Activated T-helper 1 cell treated with anti-CD3 and anti-CD28 coated beads, Interleukin-12 subunit alpha, Interleukin-12 subunit beta, Interleukin-2, Interleukin-4 antibody, amounts not matched to agents 30 ng/mL and 10 ng/mL and 1 ng/mL, durations not matched to agents 14 hours and 24 hours and 36 hours (primary cell): ENCODE data around the gene GIPC2. TPM values are rescaled to one million over a fixed set of nuclear protein-coding genes. Genes with fewer than 3 reads are reported as not detected.

Experiments
- DNase-seq: peaks from one replicate; pipeline ENCODE4 v3.0.0; 2021; ENCODE audit warnings: low spot score
- H3K27ac Mint-ChIP-seq: one replicate; pipeline ENCODE4 v1.8.0; 2021; ENCODE audit warnings: mild to moderate bottlenecking, mixed read lengths
- H3K27me3 Mint-ChIP-seq: one replicate; pipeline ENCODE4 v1.8.0; 2022; ENCODE audit warnings: mild to moderate bottlenecking, moderate library complexity, mixed read lengths; ENCODE audit not compliant: insufficient read depth
- H3K36me3 Mint-ChIP-seq: one replicate; pipeline ENCODE4 v1.8.0; 2021; ENCODE audit warnings: low read depth, mixed read lengths
- H3K4me1 Mint-ChIP-seq: one replicate; pipeline ENCODE4 v1.8.0; 2021; ENCODE audit warnings: low read depth, mixed read lengths
- H3K4me3 Mint-ChIP-seq: one replicate; pipeline ENCODE4 v1.8.0; 2021; ENCODE audit warnings: mild to moderate bottlenecking, moderate library complexity, mixed read lengths
- H3K9me3 Mint-ChIP-seq: one replicate; pipeline ENCODE4 v1.8.0; 2021; ENCODE audit warnings: mixed read lengths
- intact Hi-C: fragments of 100-400 bp; cut with micrococcal nuclease; formaldehyde crosslinking; loops from one replicate; pipeline ENCODE4 v1.15.1; 2024
- total RNA-seq: library from RNA; stranded (reverse); gene quantifications from 2 replicates; pipeline ENCODE4 v1.2.3, GENCODE V29; 2022

Gene GIPC2
- total RNA-seq, 1 donor from 2014 or later = 0.05 TPM

DNA sequence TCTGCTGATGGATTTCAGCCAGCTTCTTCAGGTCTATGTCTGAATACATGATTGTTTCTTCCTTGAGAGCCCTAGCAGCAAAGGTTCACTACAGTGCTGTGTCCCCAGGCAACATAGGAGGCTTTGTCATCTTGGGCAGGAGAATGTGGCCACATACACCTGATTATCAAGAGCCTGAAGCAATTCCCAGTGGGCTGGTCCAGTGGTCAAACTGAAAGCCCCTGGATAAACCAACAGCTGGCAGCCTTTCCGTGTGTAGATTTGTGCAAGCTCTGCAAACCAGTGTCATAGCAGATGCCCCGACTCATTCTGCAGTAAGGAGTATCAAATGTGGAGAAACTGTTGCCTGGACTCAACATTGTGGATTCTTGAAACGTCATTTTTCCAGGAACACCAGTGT is 2.3 kb upstream of the GIPC2 start:
- no peak overlapping the region for H3K27ac Mint-ChIP-seq
- H3K9me3 Mint-ChIP-seq = no peaks in the 10 kb centered on the region
- peaks cover 45% of the 10 kb centered on the region for H3K27me3 Mint-ChIP-seq
- H3K36me3 Mint-ChIP-seq = no peaks in the 10 kb centered on the region
- intact Hi-C loops = no loop called here
- peaks cover 32% of the 10 kb centered on the region for H3K4me1 Mint-ChIP-seq
- no peak overlapping the region for H3K4me3 Mint-ChIP-seq
- DNase-seq = no peak

GRCh38 chr1:78044796-78045562 is 787 bp upstream of the GIPC2 start:
- Mint-ChIP-seq H3K36me3 (no peaks in the 10 kb centered on the region), H3K4me1 (peaks cover 36% of the 10 kb centered on the region), H3K27ac (no peak overlapping the region), H3K27me3 (peaks cover 54% of the 10 kb centered on the region), H3K4me3 (peak overlapping the region; percentile 70), H3K9me3 (no peaks in the 10 kb centered on the region)
- no peak for DNase-seq
- intact Hi-C loops = loop anchor here (5.0 kb wide), 2 partner anchors 37 to 67 kb away; no protein-coding TSS in a partner anchor

- Mint-ChIP-seq H3K4me1 (peaks cover 34% of the 10 kb centered on the region), H3K27ac (no peak overlapping the region), H3K36me3 (no peaks in the 10 kb centered on the region), H3K4me3 (peak overlapping the region; percentile 70), H3K9me3 (no peaks in the 10 kb centered on the region), H3K27me3 (peaks cover 54% of the 10 kb centered on the region)
- intact Hi-C loops = loop anchor here (5.0 kb wide), 2 partner anchors 37 to 67 kb away; no protein-coding TSS in a partner anchor
- no peak for DNase-seq
These were observed 222 bp upstream of the GIPC2 start for GRCh38 chr1:78045563-78045925.

DNA sequence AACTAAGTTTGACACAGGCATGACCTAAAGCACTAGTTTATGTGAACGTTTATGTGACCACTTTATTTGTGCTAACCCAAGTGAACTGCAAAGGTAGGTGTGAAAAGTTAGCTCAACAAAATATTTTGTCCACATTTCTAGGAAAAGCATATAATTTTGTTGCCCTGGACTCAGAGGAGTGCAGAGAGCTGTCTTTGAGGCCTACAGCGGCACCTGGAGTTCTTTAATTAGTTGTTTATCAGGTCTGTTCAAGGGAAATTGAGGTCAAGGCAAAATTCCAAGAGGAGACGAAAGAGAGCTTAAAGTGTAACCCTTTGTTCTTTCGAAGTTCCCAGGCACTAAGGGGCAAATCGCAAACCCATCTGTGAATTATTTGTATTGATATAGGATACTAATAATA is 1.3 kb downstream of the GIPC2 start:
- no peaks in the 10 kb centered on the region for H3K9me3 Mint-ChIP-seq
- intact Hi-C loops = loop anchor here (5.0 kb wide), 2 partner anchors 35 to 65 kb away; no protein-coding TSS in a partner anchor
- H3K27ac Mint-ChIP-seq = no peak overlapping the region
- DNase-seq = no peak
- H3K4me1 Mint-ChIP-seq = peaks cover 28% of the 10 kb centered on the region
- H3K4me3 Mint-ChIP-seq = no peak overlapping the region
- H3K36me3 Mint-ChIP-seq = no peaks in the 10 kb centered on the region
- peaks cover 63% of the 10 kb centered on the region for H3K27me3 Mint-ChIP-seq

DNA sequence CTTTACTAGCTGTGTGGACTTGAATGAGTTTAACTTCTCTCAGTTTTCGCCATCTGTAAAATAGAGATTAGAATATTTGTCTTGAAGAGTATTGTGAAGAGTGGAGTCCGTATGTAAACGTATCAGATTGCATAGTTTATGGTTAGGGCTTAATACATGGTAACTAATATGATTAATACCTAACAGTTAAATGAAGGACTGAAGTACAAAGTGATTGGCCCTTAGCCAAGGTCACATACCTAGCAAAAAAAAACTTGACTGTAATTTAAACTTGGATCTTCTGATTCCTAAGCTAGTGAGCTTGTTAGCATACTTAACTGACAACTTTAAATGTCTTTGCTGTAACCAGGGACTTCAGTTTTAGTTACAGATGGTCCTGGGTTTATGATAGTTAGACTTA is 1.9 kb downstream of the GIPC2 start:
- H3K27me3 Mint-ChIP-seq = peaks cover 62% of the 10 kb centered on the region
- intact Hi-C loops = loop anchor here (1.0 to 5.0 kb wide), 3 partner anchors 35 to 65 kb away; partner anchors contain the start of gene DNAJB4
- no peaks in the 10 kb centered on the region for H3K9me3 Mint-ChIP-seq
- H3K4me1 Mint-ChIP-seq = peaks cover 28% of the 10 kb centered on the region
- no peak overlapping the region for H3K4me3 Mint-ChIP-seq
- DNase-seq = no peak
- no peaks in the 10 kb centered on the region for H3K36me3 Mint-ChIP-seq
- H3K27ac Mint-ChIP-seq = no peak overlapping the region

GRCh38 chr1:78048446-78048845 is 2.7 kb downstream of the GIPC2 start:
- Mint-ChIP-seq H3K27ac (no peak overlapping the region), H3K27me3 (peaks cover 54% of the 10 kb centered on the region), H3K4me3 (no peak overlapping the region), H3K9me3 (no peaks in the 10 kb centered on the region), H3K4me1 (peaks cover 28% of the 10 kb centered on the region), H3K36me3 (no peaks in the 10 kb centered on the region)
- DNase-seq = no peak
- intact Hi-C loops = loop anchor here (1.0 to 5.0 kb wide), 3 partner anchors 34 to 64 kb away; partner anchors contain the start of gene DNAJB4

DNA sequence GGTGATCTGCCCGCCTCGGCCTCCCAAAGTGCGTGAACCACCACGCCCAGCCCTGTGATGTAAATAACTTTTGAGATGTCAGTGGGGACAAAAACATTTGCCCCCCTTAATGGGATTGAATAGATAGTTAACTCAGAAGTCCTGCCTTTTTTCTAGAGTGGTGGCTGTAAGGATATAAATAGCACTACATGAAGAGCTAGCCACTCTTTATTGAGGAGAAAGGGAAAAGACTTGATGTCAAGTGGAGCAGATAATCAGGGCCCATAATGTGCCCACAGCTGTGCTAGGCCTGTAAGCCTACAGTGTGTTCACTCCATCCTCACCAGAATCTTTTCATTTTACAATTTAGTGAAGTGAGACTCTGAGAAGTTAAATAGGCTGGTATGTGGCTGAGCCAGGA is 3.6 kb downstream of the GIPC2 start:
- no peaks in the 10 kb centered on the region for H3K36me3 Mint-ChIP-seq
- H3K27me3 Mint-ChIP-seq = peaks cover 52% of the 10 kb centered on the region
- H3K9me3 Mint-ChIP-seq = no peaks in the 10 kb centered on the region
- no peak overlapping the region for H3K27ac Mint-ChIP-seq
- peaks cover 27% of the 10 kb centered on the region for H3K4me1 Mint-ChIP-seq
- DNase-seq = no peak
- intact Hi-C loops = loop anchor here (5.0 kb wide), 2 partner anchors 33 to 63 kb away; no protein-coding TSS in a partner anchor
- no peak overlapping the region for H3K4me3 Mint-ChIP-seq

DNA sequence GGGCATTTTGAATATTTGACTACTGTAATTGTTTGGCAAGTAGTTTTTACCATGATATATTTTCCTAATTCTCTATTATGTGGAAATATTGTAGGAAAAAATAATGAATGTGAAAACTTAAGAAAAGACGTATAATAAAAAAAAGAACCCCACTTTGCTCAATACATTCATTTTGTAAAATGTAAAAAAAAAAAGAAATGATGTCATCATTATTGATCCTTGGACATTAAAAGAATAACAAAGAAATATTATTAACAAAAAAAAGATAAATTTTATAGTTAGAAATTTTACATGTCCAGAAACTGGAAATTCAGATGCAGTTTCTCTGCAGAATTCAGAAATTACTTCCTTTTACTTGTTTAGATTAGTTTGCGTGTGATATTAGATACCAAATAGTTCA is 5.2 kb downstream of the GIPC2 start:
- Mint-ChIP-seq H3K4me1 (peaks cover 14% of the 10 kb centered on the region), H3K27ac (no peak overlapping the region), H3K9me3 (no peaks in the 10 kb centered on the region), H3K27me3 (peaks cover 40% of the 10 kb centered on the region), H3K4me3 (no peak overlapping the region), H3K36me3 (no peaks in the 10 kb centered on the region)
- intact Hi-C loops = no loop called here
- no peak for DNase-seq

DNA sequence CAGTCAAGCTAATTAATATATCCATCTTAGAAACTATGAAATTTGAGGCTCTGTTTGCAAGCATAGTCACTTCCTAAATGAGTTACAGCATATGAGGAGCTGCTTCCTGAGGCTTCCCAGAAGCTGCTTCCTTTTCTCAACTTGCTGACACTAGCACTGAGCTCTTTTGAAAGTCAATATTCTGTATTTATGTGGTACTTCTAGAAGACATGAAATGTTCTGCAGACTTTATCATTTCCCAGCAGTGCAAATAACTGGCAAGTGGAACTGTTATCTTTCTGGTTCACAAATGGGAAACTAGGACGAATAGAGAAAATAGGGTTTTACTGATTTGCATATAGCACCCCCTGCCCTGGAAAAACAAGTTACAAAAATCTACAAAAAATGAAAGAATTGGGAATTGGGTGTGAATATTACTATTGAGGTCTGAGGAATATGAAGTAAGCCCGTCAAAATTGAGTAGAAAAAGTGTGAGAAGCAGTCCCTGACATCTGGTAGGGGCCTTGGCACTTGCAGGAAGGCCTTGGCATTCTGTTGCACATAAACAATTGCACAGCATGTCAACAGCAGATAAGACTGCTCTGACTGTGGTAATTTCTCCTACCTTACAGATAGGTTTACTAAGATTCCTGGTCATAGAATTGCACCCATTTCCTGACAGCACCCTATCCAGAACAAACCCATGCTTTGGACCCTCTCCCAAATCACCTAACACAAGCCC is 7.1 kb downstream of the GIPC2 start:
- intact Hi-C loops = no loop called here
- Mint-ChIP-seq H3K27ac (no peak overlapping the region), H3K4me1 (peaks cover 6% of the 10 kb centered on the region), H3K36me3 (no peaks in the 10 kb centered on the region), H3K4me3 (no peak overlapping the region), H3K9me3 (no peaks in the 10 kb centered on the region), H3K27me3 (peaks cover 23% of the 10 kb centered on the region)
- no peak for DNase-seq

DNA sequence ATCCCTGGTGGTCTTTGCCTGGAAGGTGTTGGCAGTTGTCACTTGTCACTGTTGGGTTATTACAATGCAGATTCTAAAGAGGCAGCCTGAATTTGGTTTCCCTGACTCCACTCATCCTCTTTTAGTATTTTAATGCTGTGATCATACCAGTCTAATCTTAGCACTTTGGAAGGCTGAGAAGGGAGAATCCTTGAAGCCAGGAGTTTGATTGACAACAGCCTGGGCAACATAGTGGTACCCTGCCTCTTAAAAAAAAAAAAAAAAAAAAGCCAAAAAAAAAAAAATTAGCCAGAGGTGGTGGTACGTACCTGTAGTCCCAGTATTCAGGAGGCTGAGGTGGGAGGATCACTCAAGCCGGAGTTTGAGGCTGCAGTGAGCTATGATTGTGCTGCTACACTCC is 7.7 kb downstream of the GIPC2 start:
- no peak overlapping the region for H3K4me3 Mint-ChIP-seq
- peaks cover 4% of the 10 kb centered on the region for H3K4me1 Mint-ChIP-seq
- intact Hi-C loops = no loop called here
- H3K27me3 Mint-ChIP-seq = peaks cover 22% of the 10 kb centered on the region
- no peak overlapping the region for H3K27ac Mint-ChIP-seq
- no peak for DNase-seq
- H3K36me3 Mint-ChIP-seq = no peaks in the 10 kb centered on the region
- no peaks in the 10 kb centered on the region for H3K9me3 Mint-ChIP-seq

GRCh38 chr1:78054559-78054958 is 8.8 kb downstream of the GIPC2 start:
- no peak overlapping the region for H3K27ac Mint-ChIP-seq
- intact Hi-C loops = no loop called here
- H3K4me3 Mint-ChIP-seq = no peak overlapping the region
- no peaks in the 10 kb centered on the region for H3K36me3 Mint-ChIP-seq
- H3K9me3 Mint-ChIP-seq = no peaks in the 10 kb centered on the region
- H3K4me1 Mint-ChIP-seq = no peaks in the 10 kb centered on the region
- H3K27me3 Mint-ChIP-seq = peaks cover 18% of the 10 kb centered on the region
- DNase-seq = no peak

DNA sequence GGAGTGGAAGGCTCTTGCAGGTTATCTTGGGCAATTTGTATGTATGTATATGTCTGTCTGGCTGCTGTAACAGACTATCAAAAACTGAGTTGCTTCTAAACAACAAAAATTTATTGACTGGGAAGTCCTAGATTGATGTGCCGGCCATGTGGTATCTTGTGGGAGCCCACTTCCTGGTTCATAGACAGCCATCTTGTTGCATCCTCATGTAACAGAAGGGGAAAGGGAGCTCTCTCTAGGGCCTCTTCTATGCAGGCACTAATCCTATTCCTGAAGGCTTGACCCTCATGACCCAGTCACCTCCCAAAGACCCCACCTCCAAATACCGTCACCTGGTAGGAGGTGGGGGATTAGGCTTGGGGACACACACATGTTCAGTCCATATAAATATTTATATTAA is 9.2 kb downstream of the GIPC2 start:
- no peak for DNase-seq
- no peaks in the 10 kb centered on the region for H3K36me3 Mint-ChIP-seq
- no peaks in the 10 kb centered on the region for H3K9me3 Mint-ChIP-seq
- intact Hi-C loops = no loop called here
- no peak overlapping the region for H3K27ac Mint-ChIP-seq
- no peaks in the 10 kb centered on the region for H3K4me1 Mint-ChIP-seq
- no peak overlapping the region for H3K4me3 Mint-ChIP-seq
- H3K27me3 Mint-ChIP-seq = peaks cover 16% of the 10 kb centered on the region

DNA sequence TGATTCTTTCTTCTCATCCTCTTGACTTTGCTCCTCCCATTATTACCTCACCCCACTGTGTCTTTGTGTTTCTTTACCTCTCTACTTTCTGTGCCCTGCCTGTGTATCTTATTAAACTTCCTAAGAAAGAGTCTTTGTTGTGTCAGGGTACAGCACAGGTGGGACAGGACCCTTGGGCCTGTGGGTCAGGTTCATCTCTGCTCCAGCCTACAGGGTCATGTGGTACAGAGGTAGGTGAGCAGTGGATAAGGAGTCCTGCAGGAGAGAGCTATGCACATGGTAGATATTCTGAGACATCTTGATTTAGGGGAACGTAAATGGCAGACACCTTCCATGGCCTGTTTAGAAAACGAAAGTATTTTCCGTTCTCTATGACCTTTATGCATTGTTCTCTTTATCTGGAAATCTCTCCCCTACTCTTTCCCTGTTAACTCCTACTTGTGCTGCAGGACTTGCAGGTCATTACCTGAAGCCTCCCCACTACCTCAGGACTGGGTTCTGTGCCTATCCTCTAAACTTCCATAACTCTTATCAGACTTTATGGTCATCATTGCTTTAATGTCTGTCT is 9.9 kb downstream of the GIPC2 start:
- DNase-seq = no peak
- Mint-ChIP-seq H3K4me1 (no peaks in the 10 kb centered on the region), H3K4me3 (no peak overlapping the region), H3K36me3 (no peaks in the 10 kb centered on the region), H3K9me3 (no peaks in the 10 kb centered on the region), H3K27ac (no peak overlapping the region), H3K27me3 (peaks cover 15% of the 10 kb centered on the region)
- intact Hi-C loops = no loop called here
